ENCODE data around the gene PDE4D. TPM values are rescaled to one million over a fixed set of nuclear protein-coding genes. Genes with fewer than 3 reads are reported as not detected.

PDE4D gene
- total RNA-seq, 1 donor from 2014 or later = 44.8 TPM

DNA sequence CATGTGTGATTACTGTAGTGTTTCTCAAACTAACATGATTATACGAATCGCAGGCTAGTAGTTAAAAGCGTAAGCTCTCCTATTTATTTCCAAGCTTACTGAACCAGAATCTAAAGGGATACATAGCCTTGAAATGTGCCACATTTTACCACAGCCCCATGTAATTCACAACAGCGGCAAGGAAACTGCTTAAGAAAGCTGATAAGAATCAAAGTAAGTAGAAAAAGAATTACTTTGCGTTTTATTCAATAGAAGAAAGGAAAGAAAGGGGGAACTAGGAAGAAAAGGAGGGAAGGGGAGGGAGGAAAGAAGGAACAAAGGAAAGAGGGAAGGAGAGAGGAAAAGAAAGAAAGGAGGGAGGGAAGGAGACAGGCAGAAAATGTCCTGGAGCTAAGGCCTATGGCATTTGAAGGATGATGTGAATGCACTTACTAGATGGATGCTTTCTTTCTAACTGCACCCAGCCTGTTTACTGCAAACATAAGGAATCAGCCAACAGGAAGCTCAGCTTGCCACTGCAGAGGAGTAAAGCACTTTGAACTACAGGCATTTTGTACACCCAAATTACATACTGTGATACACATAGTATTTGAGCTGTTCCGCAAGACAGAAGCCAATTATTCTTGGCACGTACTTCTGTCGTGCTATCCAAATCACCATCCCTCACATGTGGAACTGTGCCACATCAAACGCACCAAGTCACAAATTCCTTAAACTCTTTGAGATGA, 789.0 kb downstream of the PDE4D start:
- TF ChIP-seq, protein P1, sequence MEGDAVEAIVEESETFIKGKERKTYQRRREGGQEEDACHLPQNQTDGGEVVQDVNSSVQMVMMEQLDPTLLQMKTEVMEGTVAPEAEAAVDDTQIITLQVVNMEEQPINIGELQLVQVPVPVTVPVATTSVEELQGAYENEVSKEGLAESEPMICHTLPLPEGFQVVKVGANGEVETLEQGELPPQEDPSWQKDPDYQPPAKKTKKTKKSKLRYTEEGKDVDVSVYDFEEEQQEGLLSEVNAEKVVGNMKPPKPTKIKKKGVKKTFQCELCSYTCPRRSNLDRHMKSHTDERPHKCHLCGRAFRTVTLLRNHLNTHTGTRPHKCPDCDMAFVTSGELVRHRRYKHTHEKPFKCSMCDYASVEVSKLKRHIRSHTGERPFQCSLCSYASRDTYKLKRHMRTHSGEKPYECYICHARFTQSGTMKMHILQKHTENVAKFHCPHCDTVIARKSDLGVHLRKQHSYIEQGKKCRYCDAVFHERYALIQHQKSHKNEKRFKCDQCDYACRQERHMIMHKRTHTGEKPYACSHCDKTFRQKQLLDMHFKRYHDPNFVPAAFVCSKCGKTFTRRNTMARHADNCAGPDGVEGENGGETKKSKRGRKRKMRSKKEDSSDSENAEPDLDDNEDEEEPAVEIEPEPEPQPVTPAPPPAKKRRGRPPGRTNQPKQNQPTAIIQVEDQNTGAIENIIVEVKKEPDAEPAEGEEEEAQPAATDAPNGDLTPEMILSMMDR (IDR thresholded peaks at IDR 0.05) = no peak
- H3K4me3 ChIP-seq = no peak overlapping the region
- no peak overlapping the region for H3K27ac ChIP-seq
- intact Hi-C loops (cut with DNase I) = no loop called here
- no peaks in the 10 kb centered on the region for H3K36me3 ChIP-seq
- no peaks in the 10 kb centered on the region for H3K27me3 ChIP-seq
- no peaks in the 10 kb centered on the region for H3K4me1 ChIP-seq
- DNase-seq (ENCODE audit: low spot score in 2 of 2) = no peak
- H3K9me3 ChIP-seq = no peaks in the 10 kb centered on the region

DNA sequence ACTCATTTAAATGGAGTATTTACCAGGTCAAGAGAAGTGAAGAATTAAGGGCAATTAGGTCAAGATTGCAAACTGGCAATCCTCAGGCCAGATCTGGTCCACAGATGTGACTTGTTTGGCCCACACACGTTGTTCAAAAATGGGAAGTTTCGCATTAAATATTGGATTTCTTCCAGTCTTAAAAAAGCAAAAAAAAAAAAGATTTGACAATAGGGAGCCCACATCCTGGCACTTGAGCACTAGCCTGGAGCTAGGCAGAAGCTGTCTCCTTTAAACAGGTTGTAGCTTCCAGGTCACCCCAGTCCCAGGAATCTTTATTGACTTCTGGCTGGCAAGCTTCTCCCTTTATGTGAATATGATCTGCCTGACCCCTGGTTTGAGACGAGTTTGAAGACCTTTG, 790.2 kb downstream of the PDE4D start:
- Histone ChIP-seq H3K27me3 (no peaks in the 10 kb centered on the region), H3K9me3 (no peaks in the 10 kb centered on the region), H3K27ac (no peak overlapping the region), H3K4me1 (no peaks in the 10 kb centered on the region), H3K36me3 (no peaks in the 10 kb centered on the region), H3K4me3 (no peak overlapping the region)
- no peak for DNase-seq (ENCODE audit: low spot score in 2 of 2)
- intact Hi-C loops (cut with DNase I) = no loop called here
- TF ChIP-seq, protein P1 (IDR thresholded peaks at IDR 0.05) = no peak

DNA sequence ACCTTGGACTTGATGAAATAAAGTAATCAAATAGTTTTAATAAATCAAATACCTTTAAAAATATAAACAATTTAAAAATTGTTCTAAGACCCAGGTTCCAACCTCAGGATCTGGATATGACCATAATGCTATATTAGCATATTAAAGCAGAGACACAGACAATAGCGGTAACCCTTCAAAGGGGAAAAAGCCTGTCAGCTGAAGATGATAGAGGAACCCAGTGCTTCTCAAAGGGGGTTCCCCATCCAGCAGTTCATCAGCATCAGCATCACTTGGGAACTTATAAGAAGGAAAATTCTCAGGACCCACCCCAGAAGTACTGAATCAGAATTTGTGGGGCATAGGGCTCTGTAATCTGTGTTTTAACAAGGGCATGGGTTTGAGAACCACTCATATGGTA, 791.1 kb downstream of the PDE4D start:
- H3K4me3 ChIP-seq = no peak overlapping the region
- H3K27ac ChIP-seq = no peak overlapping the region
- H3K4me1 ChIP-seq = no peaks in the 10 kb centered on the region
- H3K27me3 ChIP-seq = no peaks in the 10 kb centered on the region
- TF ChIP-seq, protein P1 (IDR thresholded peaks at IDR 0.05) = no peak
- intact Hi-C loops (cut with DNase I) = no loop called here
- no peak for DNase-seq (ENCODE audit: low spot score in 2 of 2)
- H3K9me3 ChIP-seq = no peaks in the 10 kb centered on the region
- H3K36me3 ChIP-seq = no peaks in the 10 kb centered on the region

DNA sequence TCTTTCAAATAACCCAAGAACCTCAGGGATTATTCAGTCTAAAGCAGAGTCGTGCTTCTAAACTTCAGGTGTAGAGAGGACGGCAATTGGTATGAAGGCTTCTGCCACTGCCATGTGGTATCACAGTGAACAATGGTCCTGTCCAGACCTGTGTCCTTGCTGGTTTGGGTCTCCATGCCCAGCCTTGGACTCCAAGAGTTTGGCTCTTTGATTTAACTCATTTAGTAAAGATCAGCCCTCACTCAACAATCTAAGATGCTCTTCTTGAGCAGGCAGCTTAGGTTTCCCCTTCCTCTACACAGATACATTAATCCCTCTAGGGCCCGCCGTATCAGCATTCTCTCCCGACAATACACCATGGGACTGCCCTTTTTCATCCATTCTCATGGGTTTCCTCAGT, 792.7 kb downstream of the PDE4D start:
- TF ChIP-seq, protein P1 (IDR thresholded peaks at IDR 0.05) = no peak

DNA sequence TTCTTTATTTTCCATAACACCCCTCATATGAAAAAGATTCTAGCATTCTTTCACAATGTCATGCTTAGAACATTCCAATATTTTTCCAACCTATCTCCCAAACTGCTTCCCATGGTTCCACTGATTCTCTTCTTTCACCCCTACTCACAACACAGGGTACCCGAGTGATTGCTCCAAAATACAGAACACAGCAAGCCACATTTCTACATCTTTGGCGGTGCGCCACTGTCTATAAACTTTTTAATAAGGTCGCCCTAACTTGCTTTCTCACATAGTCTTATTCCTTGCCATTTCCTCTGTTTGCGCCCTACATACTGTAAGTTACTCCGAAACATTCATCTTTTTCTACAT, 793.6 kb downstream of the PDE4D start:
- no peak for DNase-seq (ENCODE audit: low spot score in 2 of 2)
- Histone ChIP-seq H3K4me3 (no peak overlapping the region), H3K27me3 (no peaks in the 10 kb centered on the region), H3K4me1 (no peaks in the 10 kb centered on the region), H3K9me3 (no peaks in the 10 kb centered on the region), H3K27ac (no peak overlapping the region), H3K36me3 (no peaks in the 10 kb centered on the region)
- intact Hi-C loops (cut with DNase I) = no loop called here
- TF ChIP-seq, protein P1 (IDR thresholded peaks at IDR 0.05) = no peak

More for the DNA sequence above, 792.7 kb downstream of the PDE4D start:
- Histone ChIP-seq H3K36me3 (no peaks in the 10 kb centered on the region), H3K4me3 (no peak overlapping the region), H3K4me1 (no peaks in the 10 kb centered on the region), H3K9me3 (no peaks in the 10 kb centered on the region), H3K27ac (no peak overlapping the region), H3K27me3 (no peaks in the 10 kb centered on the region)
- intact Hi-C loops (cut with DNase I) = no loop called here
- no peak for DNase-seq (ENCODE audit: low spot score in 2 of 2)
